Duodenal mucosa (tissue), 2 donors: ENCODE results near the gene SCARB1.

ENCODE experiments used
- H3K27ac ChIP-seq: one replicate; pipeline ENCODE4 v1.7.0; 2013; ENCODE audit warnings: low read depth, low read length
- H3K27me3 ChIP-seq, 2 donors: one replicate each; pipeline ENCODE4 v1.7.0; 2013; ENCODE audit warnings: low read length in 2 of 2, control low read depth in 1 of 2; ENCODE audit not compliant: insufficient read depth in 2 of 2, control insufficient read depth in 1 of 2
- H3K36me3 ChIP-seq, 2 donors: one replicate each; pipeline ENCODE4 v1.7.0; 2013; ENCODE audit warnings: low read length in 2 of 2, control low read depth in 1 of 2; ENCODE audit not compliant: insufficient read depth in 2 of 2, control insufficient read depth in 1 of 2
- H3K4me1 ChIP-seq, 2 donors: one replicate each; pipeline ENCODE4 v1.7.0; 2013; ENCODE audit warnings: low read length in 2 of 2, control low read depth in 1 of 2; ENCODE audit not compliant: insufficient read depth in 2 of 2, control insufficient read depth in 1 of 2
- H3K4me3 ChIP-seq, 2 donors: one replicate each; pipeline ENCODE4 v1.7.0; 2013; ENCODE audit warnings: low read length in 2 of 2, low read depth in 1 of 2
- H3K9ac ChIP-seq, 2 donors: one replicate each; pipeline ENCODE4 v1.7.0; 2013; ENCODE audit warnings: low read length in 2 of 2, low read depth in 1 of 2
- H3K9me3 ChIP-seq, 2 donors: one replicate each; pipeline ENCODE4 v1.7.0; 2013; ENCODE audit warnings: low read length in 2 of 2, control low read depth in 1 of 2; ENCODE audit not compliant: control insufficient read depth in 1 of 2

The SCARB1 gene

GRCh38 chr12:124761056-124761455 lies 102.6 kb downstream of the SCARB1 start:
- Histone ChIP-seq H3K9ac (no peak overlapping the region), H3K27ac (no peak overlapping the region), H3K4me1 (no peaks in the 10 kb centered on the region), H3K9me3 (peaks cover 5 to 15% of the 10 kb centered on the region in 2 donors), H3K36me3 (no peaks in the 10 kb centered on the region), H3K4me3 (no peak overlapping the region), H3K27me3 (no peaks in the 10 kb centered on the region)

GRCh38 chr12:124760560-124760959 lies 103.1 kb downstream of the SCARB1 start:
- H3K4me3 ChIP-seq: no peak overlapping the region
- peaks cover 5 to 15% of the 10 kb centered on the region in 2 donors for H3K9me3 ChIP-seq
- no peak overlapping the region for H3K9ac ChIP-seq
- peaks cover 2 to 4% of the 10 kb centered on the region in 2 donors for H3K4me1 ChIP-seq
- H3K27ac ChIP-seq: no peak overlapping the region
- no peaks in the 10 kb centered on the region for H3K27me3 ChIP-seq
- H3K36me3 ChIP-seq: no peaks in the 10 kb centered on the region

GRCh38 chr12:124759841-124760503 lies 103.7 kb downstream of the SCARB1 start:
- no peak overlapping the region for H3K27ac ChIP-seq
- peaks cover 5 to 7% of the 10 kb centered on the region in 2 donors for H3K4me1 ChIP-seq
- H3K27me3 ChIP-seq: no peaks in the 10 kb centered on the region

GRCh38 chr12:124758266-124759220 lies 105.1 kb downstream of the SCARB1 start:
- Histone ChIP-seq H3K4me1 (peaks cover 8 to 15% of the 10 kb centered on the region in 2 donors), H3K9ac (no peak overlapping the region), H3K36me3 (no peaks in the 10 kb centered on the region), H3K27me3 (no peaks in the 10 kb centered on the region), H3K4me3 (no peak overlapping the region), H3K9me3 (peaks cover 0 to 4% of the 10 kb centered on the region in 2 donors), H3K27ac (no peak overlapping the region)

More at GRCh38 chr12:124759841-124760503, 103.7 kb downstream of the SCARB1 start:
- no peak overlapping the region for H3K4me3 ChIP-seq
- no peaks in the 10 kb centered on the region for H3K36me3 ChIP-seq
- H3K9ac ChIP-seq: no peak overlapping the region
- H3K9me3 ChIP-seq: peaks cover 5 to 13% of the 10 kb centered on the region in 2 donors

- H3K27me3 ChIP-seq: no peaks in the 10 kb centered on the region
- no peaks in the 10 kb centered on the region for H3K36me3 ChIP-seq
- peaks cover 2 to 4% of the 10 kb centered on the region in 2 donors for H3K9me3 ChIP-seq
- H3K4me3 ChIP-seq: no peak overlapping the region
- no peak overlapping the region for H3K27ac ChIP-seq
- H3K9ac ChIP-seq: no peak overlapping the region
- peaks cover 8 to 15% of the 10 kb centered on the region in 2 donors for H3K4me1 ChIP-seq
Measured at GRCh38 chr12:124757329-124757728, 106.3 kb downstream of the SCARB1 start.

- Histone ChIP-seq H3K9me3 (peaks cover 2 to 4% of the 10 kb centered on the region in 2 donors), H3K4me1 (peaks cover 8 to 15% of the 10 kb centered on the region in 2 donors), H3K36me3 (no peaks in the 10 kb centered on the region), H3K4me3 (no peak overlapping the region), H3K27ac (no peak overlapping the region), H3K27me3 (no peaks in the 10 kb centered on the region), H3K9ac (no peak overlapping the region)
Measured at GRCh38 chr12:124756760-124757159, 106.9 kb downstream of the SCARB1 start.

GRCh38 chr12:124756166-124756565 lies 107.5 kb downstream of the SCARB1 start:
- Histone ChIP-seq H3K9ac (no peak overlapping the region), H3K27ac (no peak overlapping the region), H3K4me1 (peaks cover 8 to 15% of the 10 kb centered on the region in 2 donors)

GRCh38 chr12:124755801-124756148 lies 107.9 kb downstream of the SCARB1 start:
- peaks cover 8 to 15% of the 10 kb centered on the region in 2 donors for H3K4me1 ChIP-seq
- no peak overlapping the region for H3K9ac ChIP-seq
- H3K27me3 ChIP-seq: no peaks in the 10 kb centered on the region
- H3K36me3 ChIP-seq: no peaks in the 10 kb centered on the region
- peak overlapping the region in 1 of 2 donors; percentile 2 for H3K4me3 ChIP-seq
- H3K9me3 ChIP-seq: peaks cover 2 to 4% of the 10 kb centered on the region in 2 donors
- H3K27ac ChIP-seq: peak overlapping the region; percentile 47

More at GRCh38 chr12:124756166-124756565, 107.5 kb downstream of the SCARB1 start:
- no peak overlapping the region for H3K4me3 ChIP-seq
- H3K27me3 ChIP-seq: no peaks in the 10 kb centered on the region
- no peaks in the 10 kb centered on the region for H3K36me3 ChIP-seq
- H3K9me3 ChIP-seq: peaks cover 2 to 4% of the 10 kb centered on the region in 2 donors

- Histone ChIP-seq H3K9ac (no peak overlapping the region), H3K27ac (peak overlapping the region; percentile 47), H3K4me3 (peak overlapping the region in 1 of 2 donors; percentile 2), H3K27me3 (no peaks in the 10 kb centered on the region), H3K36me3 (no peaks in the 10 kb centered on the region), H3K4me1 (peaks cover 8 to 15% of the 10 kb centered on the region in 2 donors), H3K9me3 (peaks cover 2 to 4% of the 10 kb centered on the region in 2 donors)
Measured at GRCh38 chr12:124754949-124755800, 108.5 kb downstream of the SCARB1 start.
